ENCODE measurements around the gene RAPGEF6.

- TF ChIP-seq CTCF (conservative IDR thresholded peaks at IDR 0.05; ENCODE audit: low read depth, low read length): no peak
- TF ChIP-seq EZH2 (IDR thresholded peaks at IDR 0.05; ENCODE audit: low read length, unreplicated experiment): no peak
- TF ChIP-seq EZH2phosphoT487 (IDR thresholded peaks at IDR 0.05; ENCODE audit: borderline replicate concordance, low read length): no peak
Measured at GRCh38 chr5:131462454-131462853, 172.6 kb downstream of the RAPGEF6 start.
